Right ventricle myocardium inferior (tissue), 1 donor: Measurements from ENCODE around the gene PPP1R13B. TPM values are rescaled to one million over a fixed set of nuclear protein-coding genes. Genes with fewer than 3 reads are reported as not detected.

Source experiments
- ATAC-seq: fragments of 200-7000 bp; cut with Tn5 transposase; one replicate; pipeline ENCODE4 v1.9.1; 2020; ENCODE audit warnings: mild to moderate bottlenecking, moderate library complexity
- DNase-seq: peaks from one replicate; pipeline ENCODE4 v3.0.0; 2021; ENCODE audit errors: missing footprints
- intact Hi-C: fragments of 100-400 bp; cut with DNase I; formaldehyde crosslinking; loops from one replicate; pipeline ENCODE4 v1.11.0; 2022
- total RNA-seq: library from RNA; stranded (reverse); fragmentation: NEBNext Ultra II Directional; extraction: Animal tissue kit (Norgen Biotek cat#: 25700); gene quantifications from one replicate; pipeline ENCODE4 v1.2.1, GENCODE V29; 2021
- donor health status: DM: no; HTN: yes; CAD: no; lungs with severe emphysema.

PPP1R13B gene
- total RNA-seq, 1 donor from 2014 or later: 101 TPM

DNA sequence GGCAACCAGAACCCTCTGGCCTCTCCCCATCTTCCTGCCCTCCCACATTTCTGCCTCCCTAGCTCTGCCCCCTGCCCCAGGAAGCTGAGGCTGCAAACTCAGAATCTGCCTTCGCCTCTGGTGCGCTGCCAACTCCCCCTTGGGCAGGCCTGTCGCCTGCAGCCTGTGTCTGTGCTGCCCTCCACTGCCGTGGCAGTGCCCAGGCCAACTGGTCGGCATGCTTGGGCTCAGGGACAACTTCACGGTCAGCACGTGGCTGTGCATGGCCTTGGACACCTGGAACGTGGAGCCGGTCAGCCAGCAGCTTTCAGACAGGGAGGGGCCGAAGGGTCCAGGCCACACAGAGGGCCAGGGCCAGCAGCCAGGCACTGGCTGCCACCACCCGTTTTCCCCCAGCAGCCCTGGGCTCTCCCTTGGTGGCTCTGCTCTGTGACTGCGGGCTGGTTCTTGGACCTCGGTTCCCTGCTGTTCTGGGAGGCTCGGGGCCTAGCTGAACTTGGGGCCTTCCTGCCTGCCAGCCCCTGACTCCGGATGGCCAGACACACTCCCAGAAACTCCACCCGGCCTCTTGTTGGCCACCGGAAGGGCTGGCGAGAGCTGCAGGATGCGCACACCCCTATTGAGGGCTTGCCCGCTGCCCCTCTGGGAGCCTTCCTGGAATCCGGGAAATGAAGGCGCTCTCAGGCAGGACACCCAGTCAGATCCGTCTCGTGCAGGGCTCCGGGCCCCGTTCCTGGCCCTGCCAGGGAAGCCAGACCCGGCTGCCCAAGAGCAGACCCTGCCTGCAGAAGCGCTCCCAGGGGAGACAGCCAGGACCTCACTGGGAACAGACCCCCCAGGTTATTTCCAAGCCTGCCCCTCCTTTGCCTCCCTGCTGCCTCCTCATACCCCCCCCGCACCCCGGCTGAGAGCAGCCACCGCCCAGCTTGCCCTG, 34.2 kb upstream of the PPP1R13B start:
- intact Hi-C loops: loop anchor here (2.0 kb wide), 1 partner anchor 73 kb away; no protein-coding TSS in a partner anchor
- DNase-seq: peak; percentile 72
- ATAC-seq: peak; percentile 73

GRCh38 chr14:103880348-103881267, 33.2 kb upstream of the PPP1R13B start:
- ATAC-seq: peak; percentile 65
- intact Hi-C loops: loop anchor here (1.0 to 2.0 kb wide), 2 partner anchors 37 to 72 kb away; no protein-coding TSS in a partner anchor
- DNase-seq: peak; percentile 91

DNA sequence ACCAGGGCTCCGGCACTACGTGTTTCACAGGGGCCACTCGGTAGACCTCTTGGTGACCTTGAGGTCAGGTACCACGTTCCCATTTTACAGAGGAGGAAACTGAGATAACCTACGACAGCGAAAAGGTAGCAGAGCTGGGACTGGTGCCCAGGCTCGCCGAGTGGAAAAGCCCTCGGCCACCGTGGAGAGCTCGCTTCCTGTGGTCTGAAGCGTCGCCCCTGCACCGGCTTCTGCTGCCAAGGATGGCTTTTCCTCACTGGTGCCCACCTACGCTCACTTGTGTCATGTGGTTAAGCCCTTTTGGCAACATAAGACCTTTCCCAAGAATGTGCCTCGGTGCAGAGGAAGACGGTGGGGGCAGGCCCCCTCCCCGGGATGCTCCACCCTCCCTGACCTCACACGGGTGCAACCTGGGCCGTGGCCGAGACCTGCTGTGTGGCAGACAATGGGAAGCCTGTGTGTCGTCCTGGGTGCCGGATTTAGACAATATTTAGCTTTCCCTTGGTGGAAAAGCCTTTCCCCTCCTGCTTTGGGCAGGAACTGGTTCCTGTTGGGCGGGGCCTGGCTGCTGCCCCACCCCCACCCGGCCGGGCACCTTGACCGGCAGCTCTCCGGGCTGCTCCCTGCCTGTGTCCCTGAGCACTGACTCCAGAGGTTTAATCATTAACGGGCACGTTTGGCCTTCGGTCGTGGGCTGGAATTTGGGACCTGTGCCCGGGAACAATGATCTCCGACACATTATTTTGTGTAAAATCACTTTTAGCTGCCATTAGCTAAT, 32.4 kb upstream of the PPP1R13B start:
- ATAC-seq (peak; percentile 71), DNase-seq (peak; percentile 58)
- intact Hi-C loops: loop anchor here (1.0 to 2.0 kb wide), 2 partner anchors 36 to 71 kb away; no protein-coding TSS in a partner anchor

DNA sequence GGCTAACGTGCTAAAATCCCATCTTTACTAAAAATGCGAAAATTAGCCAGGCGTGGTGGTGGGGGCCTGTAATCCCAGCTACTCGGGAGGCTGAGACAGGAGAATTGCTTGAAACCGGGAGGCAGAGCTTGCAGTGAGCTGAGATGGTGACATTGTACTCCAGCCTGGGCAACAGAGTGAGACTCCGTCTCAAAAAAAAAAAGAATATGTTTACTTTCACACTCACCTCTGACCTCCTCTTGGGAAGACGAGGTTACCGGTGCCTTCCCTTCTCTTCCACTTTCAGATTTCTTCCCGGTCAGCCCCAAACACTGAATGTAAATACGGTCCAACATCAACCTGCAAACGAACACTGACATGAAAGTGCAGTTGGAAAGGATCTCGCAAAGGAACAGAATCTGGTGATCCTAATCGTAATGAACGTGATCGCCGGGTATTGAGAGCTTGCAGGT, 31.8 kb upstream of the PPP1R13B start:
- intact Hi-C loops: no loop called here
- ATAC-seq: no peak
- DNase-seq: no peak

DNA sequence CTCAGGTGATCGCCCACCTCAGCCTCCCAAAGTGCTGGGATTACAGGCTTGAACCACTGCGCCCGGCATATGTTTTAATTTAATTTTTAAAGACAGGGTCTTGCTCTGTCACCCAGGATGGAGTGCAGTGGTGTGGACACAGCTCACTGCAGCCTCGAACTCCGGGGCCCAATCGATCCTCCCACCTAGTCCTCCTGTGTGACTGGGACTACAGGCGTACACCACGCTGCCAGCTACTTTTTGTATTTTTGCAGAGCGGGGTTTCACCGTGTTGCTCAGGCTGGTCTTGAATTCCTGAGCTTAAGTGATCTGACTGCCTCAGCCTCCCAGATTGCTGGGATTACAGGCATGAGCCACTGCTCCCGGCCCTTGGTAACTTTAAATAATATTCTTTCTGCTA, 30.8 kb upstream of the PPP1R13B start:
- ATAC-seq: no peak
- DNase-seq: no peak
- intact Hi-C loops: no loop called here

- DNase-seq (peak; percentile 17), ATAC-seq (no peak)
- intact Hi-C loops: no loop called here
Observed at GRCh38 chr14:103875010-103875409, 27.6 kb upstream of the PPP1R13B start.

DNA sequence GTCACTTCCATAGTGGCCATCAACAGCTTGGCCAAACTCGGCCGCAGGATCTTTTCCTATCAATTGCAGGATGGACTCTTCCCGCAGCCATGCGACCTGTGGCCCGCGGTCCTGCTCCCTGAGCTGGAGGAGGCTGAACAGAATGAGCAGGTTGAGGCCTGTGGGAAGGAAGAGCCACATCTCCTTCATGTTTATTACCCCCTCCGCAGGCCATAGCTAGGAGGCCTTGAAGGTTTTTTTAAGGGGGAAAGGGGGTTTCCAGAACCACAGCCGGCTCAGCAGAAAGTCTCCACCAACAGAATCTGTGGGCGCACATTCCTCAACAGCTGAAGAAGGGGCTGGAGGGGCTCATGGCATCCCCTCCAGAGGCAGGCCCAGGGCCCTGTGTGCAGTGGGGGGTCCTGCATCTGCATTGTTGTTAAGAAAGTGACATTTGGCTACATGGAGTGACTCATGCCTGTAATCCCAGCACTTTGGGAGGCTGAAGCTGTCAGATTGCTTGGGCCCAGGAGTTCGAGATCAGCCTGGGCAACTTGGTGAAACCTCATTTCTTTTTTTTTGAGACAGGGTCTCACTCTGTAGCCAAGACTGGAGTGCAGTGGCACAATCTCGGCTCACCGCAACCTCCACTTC, 25.2 kb upstream of the PPP1R13B start:
- intact Hi-C loops: no loop called here
- ATAC-seq (no peak), DNase-seq (peak; percentile 37)

DNA sequence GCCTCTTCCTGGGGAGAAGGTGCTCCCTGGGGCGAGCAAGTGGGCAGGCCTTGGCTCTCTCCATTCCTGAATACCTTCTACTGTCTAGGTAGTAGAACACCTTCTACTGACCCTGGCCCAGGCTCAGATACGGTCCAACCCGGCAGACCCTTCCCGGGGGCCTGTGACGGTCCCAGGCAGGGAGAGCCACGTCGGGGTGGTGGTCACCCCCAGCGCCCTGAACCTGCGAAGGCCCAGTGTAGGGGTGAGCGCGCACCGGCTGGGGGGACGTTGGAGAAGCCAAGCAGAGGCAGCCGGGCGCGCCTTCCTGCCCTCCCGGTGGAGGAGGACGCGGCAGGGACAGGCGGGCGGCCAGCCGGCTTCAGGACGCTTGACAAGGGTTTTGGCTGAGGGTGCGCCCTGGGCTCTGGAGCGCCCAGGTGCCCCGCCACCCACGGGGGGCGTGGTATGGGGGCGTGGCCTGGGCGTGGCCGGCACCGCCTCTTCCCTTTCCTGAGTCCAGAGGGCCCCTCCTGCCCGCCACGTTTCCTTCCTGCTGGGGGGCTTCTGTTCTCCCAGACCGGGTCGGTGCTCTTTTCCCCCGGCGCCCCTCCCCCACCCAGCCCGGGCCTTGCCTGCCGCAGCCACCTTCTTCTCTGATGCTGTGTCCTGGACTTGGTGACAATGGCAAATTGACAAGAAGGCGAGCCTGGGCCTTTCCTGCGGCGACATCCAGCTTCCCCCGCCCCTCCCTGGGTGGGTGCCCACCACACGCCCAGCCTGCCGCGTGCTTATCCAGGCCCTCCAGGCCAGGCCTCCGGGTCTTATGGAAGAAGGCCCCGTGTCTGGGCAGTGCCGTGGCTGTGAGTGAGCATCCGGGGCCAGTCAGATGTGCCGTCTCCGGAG, 24.5 kb upstream of the PPP1R13B start:
- DNase-seq: peak; percentile 85
- peak; percentile 86 for ATAC-seq
- intact Hi-C loops: no loop called here

DNA sequence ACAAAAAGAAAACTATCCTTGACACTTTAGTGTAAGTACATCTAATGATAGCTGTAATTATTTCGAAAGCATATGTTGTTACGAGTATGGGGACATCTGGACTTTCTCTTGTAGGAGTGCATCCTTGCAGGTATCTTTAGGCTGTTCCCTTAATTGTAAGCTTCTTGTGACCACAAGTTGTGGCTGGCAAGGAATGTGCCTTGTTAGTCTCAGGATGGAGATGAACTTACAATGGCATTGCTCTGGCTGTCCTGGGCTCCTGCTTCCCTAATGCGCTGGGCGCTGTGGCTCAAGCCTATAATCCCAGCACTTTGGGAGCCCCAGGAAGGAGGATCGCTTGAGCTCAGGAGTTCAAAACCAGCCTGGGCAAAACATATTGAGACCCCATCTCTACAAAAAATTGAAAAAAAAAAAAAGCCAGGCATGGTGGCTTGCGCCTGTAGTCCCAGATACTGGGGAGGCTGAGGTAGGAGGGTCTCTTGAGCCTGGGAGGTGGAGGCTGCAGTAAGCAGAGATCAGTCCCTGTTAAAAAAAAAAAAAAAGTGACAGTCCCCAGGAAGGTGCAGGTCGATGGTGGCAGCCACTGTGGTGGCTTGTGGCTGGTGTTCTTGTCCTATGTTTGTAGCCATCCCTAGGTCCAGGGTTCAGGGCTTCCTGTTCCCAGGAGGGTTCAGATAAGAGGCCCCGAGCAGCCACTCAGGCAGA, 23.7 kb upstream of the PPP1R13B start:
- intact Hi-C loops: no loop called here
- ATAC-seq (no peak), DNase-seq (peak; percentile 11)

- intact Hi-C loops: no loop called here
- peak; percentile 58 for DNase-seq
- no peak for ATAC-seq
Observed at GRCh38 chr14:103870144-103870876, 22.9 kb upstream of the PPP1R13B start.

- DNase-seq (peak; percentile 30), ATAC-seq (no peak)
- intact Hi-C loops: no loop called here
Observed at GRCh38 chr14:103869406-103870143, 22.2 kb upstream of the PPP1R13B start.

GRCh38 chr14:103868242-103868897, 21.0 kb upstream of the PPP1R13B start:
- no peak for ATAC-seq
- DNase-seq: peak; percentile 9
- intact Hi-C loops: no loop called here

GRCh38 chr14:103867523-103867953, 20.2 kb upstream of the PPP1R13B start:
- intact Hi-C loops: no loop called here
- ATAC-seq (peak; percentile 79), DNase-seq (peak; percentile 82)

DNA sequence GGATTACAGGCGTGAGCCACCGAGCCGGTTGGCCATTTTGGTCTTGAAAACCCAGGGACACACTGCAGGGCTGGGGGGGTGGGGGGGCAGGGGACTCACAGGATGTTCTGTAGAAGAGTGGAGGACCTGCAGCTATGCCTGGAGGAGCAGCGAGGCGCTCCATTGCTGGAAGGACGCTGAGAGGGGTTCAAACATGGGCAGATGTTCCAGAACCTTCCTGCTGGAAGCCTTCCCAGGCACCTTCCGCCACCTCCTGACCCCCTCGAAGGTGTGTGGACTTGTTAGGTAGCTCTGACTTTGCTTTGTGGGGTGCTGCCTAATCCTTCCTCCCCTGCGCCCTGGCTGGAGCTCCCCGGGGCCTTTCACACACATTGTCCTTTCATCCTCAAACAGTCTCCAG, 19.6 kb upstream of the PPP1R13B start:
- DNase-seq (peak; percentile 45), ATAC-seq (no peak)
- intact Hi-C loops: no loop called here

GRCh38 chr14:103863245-103863644, 15.9 kb upstream of the PPP1R13B start:
- intact Hi-C loops: loop anchor here (5.0 kb wide), 1 partner anchor 56 kb away; no protein-coding TSS in a partner anchor
- peak; percentile 4 for DNase-seq
- ATAC-seq: no peak
